HEK293 (cell line): ENCODE measurements around the gene DGAT2L6.

Experiments used
- CTCF ChIA-PET: fragments of 350-600 bp; formaldehyde crosslinking; extraction: SDS; loops from one replicate; lab custom pipeline; 2021; ENCODE audit warnings: antibody characterized with exemption; lab: Yijun Ruan, JAX
- POLR2A ChIA-PET: fragments of 300-600 bp; formaldehyde crosslinking; extraction: SDS; loops from one replicate; lab custom pipeline; 2020; ENCODE audit warnings: antibody characterized with exemption, inconsistent platforms; lab: Yijun Ruan, JAX
- H3K27ac ChIP-seq: fragments of 200-500 bp; sonication (Bioruptor generic); 2 replicates; pipeline ENCODE4 v1.5.1; 2014; ENCODE audit warnings: low read depth, low read length, control low read depth, inconsistent platforms; ENCODE audit errors: extremely low read depth
- H3K36me3 ChIP-seq, 2 experiments: fragments of 200-500 bp in 1 of 2; sonication (Bioruptor generic) in 1 of 2; 1 replicate in 1 of 2; 2 replicates in 1 of 2; pipeline ENCODE4 v1.5.1; 2014 to 2017; ENCODE audit warnings: inconsistent platforms in 2 of 2, low read length in 2 of 2; ENCODE audit not compliant: control insufficient read depth in 2 of 2, insufficient read depth in 1 of 2
- H3K4me1 ChIP-seq: fragments of 200-500 bp; sonication (Bioruptor generic); 2 replicates; pipeline ENCODE4 v1.5.1; 2014; ENCODE audit warnings: mild to moderate bottlenecking, low read length, inconsistent platforms; ENCODE audit not compliant: control insufficient read depth, insufficient read depth
- H3K4me3 ChIP-seq: 2 replicates; pipeline ENCODE4 v1.5.1; 2011; ENCODE audit warnings: low read depth, mild to moderate bottlenecking, control low read depth, low read length, moderate library complexity
- H3K9me3 ChIP-seq: fragments of 200-500 bp; sonication (Bioruptor generic); 2 replicates; pipeline ENCODE4 v1.5.1; 2014; ENCODE audit warnings: low read depth, low read length, inconsistent platforms; ENCODE audit not compliant: control insufficient read depth, insufficient read depth
- BCL6B ChIP-seq: fragments of 450-650 bp; formaldehyde crosslinking; IDR thresholded peaks from 2 replicates; pipeline ENCODE4 v1.5.1; 2017; ENCODE audit warnings: missing biosample characterization, missing genetic modification characterization
- CTCF ChIP-seq: fragments of 450-650 bp; formaldehyde crosslinking; IDR thresholded peaks from 2 replicates; pipeline ENCODE4 v1.5.1; 2016; ENCODE audit warnings: missing biosample characterization, missing genetic modification characterization
- KLF1 ChIP-seq: fragments of 450-650 bp; formaldehyde crosslinking; IDR thresholded peaks from 2 replicates; pipeline ENCODE4 v1.5.1; 2016; ENCODE audit warnings: missing biosample characterization, missing genetic modification characterization
- KLF10 ChIP-seq: fragments of 450-650 bp; IDR thresholded peaks from 2 replicates; pipeline ENCODE4 v1.5.1; 2018; ENCODE audit warnings: missing biosample characterization, mild to moderate bottlenecking, missing genetic modification characterization
- MEIS1 ChIP-seq: sonication (generic); formaldehyde crosslinking; IDR thresholded peaks from 2 replicates; pipeline ENCODE4 v1.8.1; 2022; ENCODE audit warnings: missing genetic modification reagents, mild to moderate bottlenecking, borderline replicate concordance
- PBX3 ChIP-seq: sonication (generic); formaldehyde crosslinking; IDR thresholded peaks from 2 replicates; pipeline ENCODE4 v1.8.1; 2022; ENCODE audit warnings: mild to moderate bottlenecking, moderate library complexity, missing genetic modification reagents
- PRDM1 ChIP-seq: fragments of 450-650 bp; formaldehyde crosslinking; IDR thresholded peaks from 2 replicates; pipeline ENCODE4; 2016; ENCODE audit warnings: missing biosample characterization, missing genetic modification characterization
- TCF7L2 ChIP-seq: IDR thresholded peaks from 2 replicates; pipeline ENCODE4 v1.6.1; 2011; ENCODE audit warnings: low read depth, mild to moderate bottlenecking, inconsistent platforms, low read length, moderate library complexity, borderline replicate concordance
- TRIM28 ChIP-seq: IDR thresholded peaks from 2 replicates; pipeline ENCODE4 v1.6.1; 2011; ENCODE audit warnings: low read length, control low read depth, borderline replicate concordance
- YY2 ChIP-seq: fragments of 450-650 bp; formaldehyde crosslinking; IDR thresholded peaks from 2 replicates; pipeline ENCODE4 v1.5.1; 2016; ENCODE audit warnings: missing biosample characterization, missing genetic modification characterization
- ZBTB10 ChIP-seq: fragments of 450-650 bp; formaldehyde crosslinking; IDR thresholded peaks from 2 replicates; pipeline ENCODE4 v1.5.1; 2016; ENCODE audit warnings: missing biosample characterization, missing genetic modification characterization
- ZNF133 ChIP-seq: fragments of 450-650 bp; formaldehyde crosslinking; IDR thresholded peaks from 2 replicates; pipeline ENCODE4 v1.5.1; 2016; ENCODE audit warnings: missing biosample characterization, missing genetic modification characterization
- ZNF138 ChIP-seq: fragments of 450-650 bp; formaldehyde crosslinking; IDR thresholded peaks from 2 replicates; pipeline ENCODE4 v1.5.1; 2016; ENCODE audit warnings: missing biosample characterization, missing genetic modification characterization, borderline replicate concordance
- ZNF16 ChIP-seq: fragments of 450-650 bp; formaldehyde crosslinking; IDR thresholded peaks from 2 replicates; pipeline ENCODE4 v1.5.1; 2016; ENCODE audit warnings: low read depth, missing biosample characterization, missing genetic modification characterization
- ZNF248 ChIP-seq: fragments of 450-650 bp; formaldehyde crosslinking; IDR thresholded peaks from 2 replicates; pipeline ENCODE4 v1.5.1; 2017; ENCODE audit warnings: missing biosample characterization, missing genetic modification characterization
- ZNF311 ChIP-seq: fragments of 450-650 bp; formaldehyde crosslinking; IDR thresholded peaks from 2 replicates; pipeline ENCODE4 v1.5.1; 2017; ENCODE audit warnings: missing biosample characterization, missing genetic modification characterization, borderline replicate concordance
- ZNF416 ChIP-seq: fragments of 450-650 bp; formaldehyde crosslinking; IDR thresholded peaks from 2 replicates; pipeline ENCODE4 v1.5.1; 2016; ENCODE audit warnings: missing biosample characterization, missing genetic modification characterization
- ZNF473 ChIP-seq: fragments of 450-650 bp; formaldehyde crosslinking; IDR thresholded peaks from 2 replicates; pipeline ENCODE4 v1.5.1; 2017; ENCODE audit warnings: missing biosample characterization, missing genetic modification characterization
- ZNF555 ChIP-seq: fragments of 450-650 bp; formaldehyde crosslinking; conservative IDR thresholded peaks from 2 replicates; pipeline ENCODE4 v1.5.1; 2017; ENCODE audit warnings: missing biosample characterization, mild to moderate bottlenecking, missing genetic modification characterization, inconsistent platforms
- ZNF610 ChIP-seq: fragments of 450-650 bp; formaldehyde crosslinking; IDR thresholded peaks from 2 replicates; pipeline ENCODE4 v1.5.1; 2016; ENCODE audit warnings: missing biosample characterization, missing genetic modification characterization, borderline replicate concordance
- ZNF654 ChIP-seq: fragments of 450-650 bp; formaldehyde crosslinking; IDR thresholded peaks from 2 replicates; pipeline ENCODE4 v1.5.1; 2016; ENCODE audit warnings: low read depth, missing biosample characterization, missing genetic modification characterization
- ZNF658 ChIP-seq: fragments of 450-650 bp; formaldehyde crosslinking; IDR thresholded peaks from 2 replicates; pipeline ENCODE4; 2016; ENCODE audit warnings: missing biosample characterization, missing genetic modification characterization
- ZNF830 ChIP-seq: fragments of 450-650 bp; IDR thresholded peaks from 2 replicates; pipeline ENCODE4 v1.5.0; 2018; ENCODE audit warnings: missing biosample characterization, missing genetic modification characterization, low read depth, mild to moderate bottlenecking, moderate library complexity
- ZXDB ChIP-seq: fragments of 450-650 bp; formaldehyde crosslinking; IDR thresholded peaks from 2 replicates; pipeline ENCODE4 v1.5.1; 2016; ENCODE audit warnings: missing biosample characterization, missing genetic modification characterization

DGAT2L6 gene

GRCh38 chrX:70226687-70227086, 49.4 kb downstream of the DGAT2L6 start:
- no peak overlapping the region for H3K27ac ChIP-seq
- H3K4me3 ChIP-seq = no peak overlapping the region
- POLR2A ChIA-PET = no interaction called here
- H3K4me1 ChIP-seq = no peaks in the 10 kb centered on the region
- no peaks in the 10 kb centered on the region for H3K9me3 ChIP-seq
- CTCF ChIA-PET = no interaction called here
- no peak for TF ChIP-seq ZBTB10 (tag by site-specific recombination)
- no peak for TF ChIP-seq ZNF830 (tag by site-specific recombination)
- no peaks in the 10 kb centered on the region for H3K36me3 ChIP-seq

- ChIA-PET CTCF (interaction anchor here (0.6 kb wide), 1 partner anchor 31 kb away, joined by 7 read pairs; no protein-coding TSS in a partner anchor), POLR2A (no interaction called here)
- Histone ChIP-seq H3K4me3 (no peak overlapping the region), H3K27ac (no peak overlapping the region), H3K36me3 (no peaks in the 10 kb centered on the region), H3K9me3 (no peaks in the 10 kb centered on the region), H3K4me1 (no peaks in the 10 kb centered on the region)
- TF ChIP-seq KLF10 (tag by site-specific recombination) (no peak), CTCF (no peak), MEIS1 (CRISPR knock-in tag) (no peak), ZNF311 (no peak), ZNF133 (tag by site-specific recombination) (no peak), ZNF248 (tag by site-specific recombination) (no peak), ZNF416 (tag by site-specific recombination) (no peak), ZNF610 (tag by site-specific recombination) (no peak), ZNF16 (tag by site-specific recombination) (no peak), ZNF138 (tag by site-specific recombination) (no peak), ZNF658 (no peak)
Observed at GRCh38 chrX:70231666-70232065, 54.4 kb downstream of the DGAT2L6 start.

- no peaks in the 10 kb centered on the region for H3K9me3 ChIP-seq
- H3K4me3 ChIP-seq = no peak within 1 kb of the TSS
- H3K27ac ChIP-seq = no peak within 1 kb of the TSS
- CTCF ChIA-PET = no interaction called here
- POLR2A ChIA-PET = no interaction called here
- H3K36me3 ChIP-seq = no peaks in the 10 kb centered on the region
- H3K4me1 ChIP-seq = no peaks in the 10 kb centered on the region
- TF ChIP-seq ZNF473 (tag by site-specific recombination) (no peak), ZBTB10 (tag by site-specific recombination) (no peak), ZNF654 (tag by site-specific recombination) (no peak), PBX3 (no peak), PRDM1 (tag by site-specific recombination) (no peak), TRIM28 (no peak), ZNF610 (tag by site-specific recombination) (no peak), ZXDB (tag by site-specific recombination) (no peak), ZNF555 (tag by site-specific recombination) (no peak), YY2 (tag by site-specific recombination) (no peak), BCL6B (tag by site-specific recombination) (no peak), TCF7L2 (no peak), KLF1 (tag by site-specific recombination) (no peak)
Observed at GRCh38 chrX:70234355-70234754, 57.1 kb downstream of the DGAT2L6 start, which contains the start of gene AWAT1. AWAT1 (plus strand) TSS chrX:70234655; CDS start chrX:70234696, 41 bp downstream.
